SK-N-SH (cell line): Measurements from ENCODE around the gene VSTM1. TPM values are rescaled to one million over a fixed set of nuclear protein-coding genes. Genes with fewer than 3 reads are reported as not detected.

ENCODE experiments used
- CTCF ChIA-PET: fragments of 300-600, 350-600 bp; formaldehyde crosslinking; extraction: SDS; loops from one replicate; lab custom pipeline; 2021; lab: Yijun Ruan, JAX
- POLR2A ChIA-PET: fragments of 350-600 bp; sonication (Branson Sonifier 250); formaldehyde crosslinking; extraction: SDS; loops from one replicate; lab custom pipeline; 2020; ENCODE audit warnings: antibody characterized with exemption, inconsistent platforms; lab: Yijun Ruan, JAX
- DNase-seq: peaks from one replicate; pipeline ENCODE4 v3.0.0; 2012
- H2AFZ ChIP-seq: fragments of 200-600 bp; sonication (generic); 2 replicates; pipeline ENCODE4 v1.8.1; 2016; ENCODE audit warnings: antibody characterized with exemption, mild to moderate bottlenecking, low read depth
- H3F3A ChIP-seq: fragments of 200-600 bp; sonication (generic); replicated peaks from 2 replicates; pipeline ENCODE3; 2016; ENCODE audit warnings: antibody characterized with exemption, mild to moderate bottlenecking; ENCODE audit not compliant: insufficient read depth
- H3K27ac ChIP-seq, 2 experiments: fragments of 200-500 bp in 1 of 2; fragments of 200-600 bp in 1 of 2; sonication (Bioruptor generic) in 1 of 2; sonication (generic), shearing (Covaris generic) in 1 of 2; 2 replicates each; pipeline versions ENCODE4 v1.5.1 to v1.6.1; 2014 to 2016; ENCODE audit warnings: low read depth in 2 of 2, inconsistent platforms in 1 of 2, low read length in 1 of 2, mild to moderate bottlenecking in 1 of 2, mixed read lengths in 1 of 2
- H3K27me3 ChIP-seq: fragments of 200-600 bp; sonication (generic), shearing (Covaris generic); 2 replicates; pipeline ENCODE4 v1.6.1; 2016; ENCODE audit warnings: mixed run types; ENCODE audit not compliant: insufficient read depth
- H3K36me3 ChIP-seq, 2 experiments: fragments of 200-500 bp in 1 of 2; fragments of 200-600 bp in 1 of 2; sonication (Bioruptor generic) in 1 of 2; sonication (generic) in 1 of 2; replicated peaks in 1 of 2; 2 replicates each; pipeline versions ENCODE3 to v1.5.1; 2014 to 2016; ENCODE audit warnings: low read length in 1 of 2, mild to moderate bottlenecking in 1 of 2; ENCODE audit not compliant: insufficient read depth in 2 of 2, control insufficient read depth in 1 of 2
- H3K4me1 ChIP-seq, 2 experiments: fragments of 200-500 bp in 1 of 2; fragments of 200-600 bp in 1 of 2; sonication (Bioruptor generic) in 1 of 2; sonication (generic), shearing (Covaris generic) in 1 of 2; 2 replicates each; pipeline versions ENCODE4 v1.5.1 to v1.6.1; 2014 to 2016; ENCODE audit warnings: low read depth in 1 of 2, low read length in 1 of 2, mixed run types in 1 of 2; ENCODE audit not compliant: insufficient read depth in 2 of 2, control insufficient read depth in 1 of 2
- H3K4me2 ChIP-seq: fragments of 200-600 bp; sonication (generic), shearing (Covaris generic); 2 replicates; pipeline ENCODE4 v1.6.1; 2017; ENCODE audit warnings: mixed run types
- H3K4me3 ChIP-seq, 2 experiments: fragments of 200-500 bp in 1 of 2; fragments of 200-600 bp in 1 of 2; sonication (Bioruptor generic) in 1 of 2; sonication (generic), shearing (Covaris generic) in 1 of 2; 2 replicates each; pipeline versions ENCODE4 v1.5.1 to v1.8.1; 2014 to 2016; ENCODE audit warnings: low read depth in 2 of 2, inconsistent platforms in 1 of 2, low read length in 1 of 2, mild to moderate bottlenecking in 1 of 2, mixed read lengths in 1 of 2, moderate library complexity in 1 of 2
- H3K79me2 ChIP-seq: fragments of 200-600 bp; sonication (generic); 2 replicates; pipeline ENCODE4 v1.8.1; 2017; ENCODE audit warnings: mild to moderate bottlenecking; ENCODE audit not compliant: insufficient read depth
- H3K9ac ChIP-seq: fragments of 200-600 bp; sonication (generic); 2 replicates; pipeline ENCODE4 v1.6.1; 2017; ENCODE audit warnings: mixed run types
- H3K9me2 ChIP-seq: fragments of 200-600 bp; sonication (generic); 2 replicates; pipeline ENCODE4 v1.6.1; 2017; ENCODE audit warnings: mixed run types
- H3K9me3 ChIP-seq: fragments of 200-600 bp; sonication (generic); 2 replicates; pipeline ENCODE4 v1.6.1; 2017; ENCODE audit warnings: mixed run types, mild to moderate bottlenecking, moderate library complexity
- H4K20me1 ChIP-seq: fragments of 200-600 bp; sonication (generic); 2 replicates; pipeline ENCODE4 v1.6.1; 2017; ENCODE audit warnings: mild to moderate bottlenecking, mixed run types; ENCODE audit not compliant: insufficient read depth
- CHD2 ChIP-seq: fragments of 150-350 bp; IDR thresholded peaks from 2 replicates; pipeline ENCODE4 v1.6.1; 2018; ENCODE audit warnings: low read length; ENCODE audit not compliant: partially characterized antibody
- ELF1 ChIP-seq: IDR thresholded peaks from 2 replicates; pipeline ENCODE4 v1.4.0; 2012
- EP300 ChIP-seq, 2 experiments: IDR thresholded peaks; 2 replicates each; pipeline versions ENCODE4 v1.4.0 to v1.6.1; 2012; ENCODE audit warnings: borderline replicate concordance in 1 of 2, low read depth in 1 of 2, low read length in 1 of 2
- FOXJ3 ChIP-seq: sonication (generic); formaldehyde crosslinking; IDR thresholded peaks from 2 replicates; pipeline ENCODE4 v1.5.1; 2020; ENCODE audit warnings: mild to moderate bottlenecking, missing genetic modification reagents
- FOXM1 ChIP-seq: IDR thresholded peaks from 2 replicates; pipeline ENCODE4 v1.4.0; 2012; ENCODE audit warnings: low read depth, mild to moderate bottlenecking
- JUND ChIP-seq: IDR thresholded peaks from 2 replicates; pipeline ENCODE4 v1.4.0; 2012
- MXI1 ChIP-seq: IDR thresholded peaks from 2 replicates; pipeline ENCODE4 v1.6.1; 2012; ENCODE audit warnings: mild to moderate bottlenecking, low read depth, low read length, improper control_type of control experiment
- RCOR1 ChIP-seq: fragments of 150-350 bp; IDR thresholded peaks from 2 replicates; pipeline ENCODE4 v1.6.1; 2017; ENCODE audit warnings: antibody characterized with exemption, low read length
- RFX5 ChIP-seq: IDR thresholded peaks from 2 replicates; pipeline ENCODE4 v1.6.1; 2012; ENCODE audit warnings: mild to moderate bottlenecking, improper control_type of control experiment, low read length
- RXRA ChIP-seq: IDR thresholded peaks from 2 replicates; pipeline ENCODE4 v1.4.0; 2012; ENCODE audit warnings: low read depth, mild to moderate bottlenecking, borderline replicate concordance
- TCF12 ChIP-seq: IDR thresholded peaks from 2 replicates; pipeline ENCODE4 v1.4.0; 2012
- YY1 ChIP-seq: IDR thresholded peaks from 2 replicates; pipeline ENCODE4 v1.4.0; 2012; ENCODE audit warnings: low read depth, mild to moderate bottlenecking
- WGBS: methylation state at CpG from one replicate; pipeline ENCODE4 v1.1.6; 2017; ENCODE audit warnings: low lambda C conversion rate; 5-methylcytosine and 5-hydroxymethylcytosine counted together
- polyA plus RNA-seq, 3 experiments: library from polyadenylated mRNA; depleted of rRNA; stranded (reverse); fragments of >200 nt; gene quantifications; 2 replicates each; pipeline ENCODE4 v1.2.3, GENCODE V29; 2012
- TF ChIP-seq, protein P1 (sequence below): IDR thresholded peaks from 2 replicates; pipeline ENCODE4 v1.6.1; 2012; ENCODE audit warnings: mild to moderate bottlenecking, low read depth, low read length, moderate library complexity
- TF ChIP-seq, protein P2 (sequence below): fragments of 150-350 bp; IDR thresholded peaks from 2 replicates; pipeline ENCODE4 v1.6.1; 2017; ENCODE audit warnings: antibody characterized with exemption, low read length, low read depth, borderline replicate concordance
- TF ChIP-seq, protein P3 (sequence below): fragments of 200-600 bp; sonication (generic); IDR thresholded peaks from 2 replicates; pipeline ENCODE4 v1.6.1; 2017; ENCODE audit warnings: antibody characterized with exemption, mild to moderate bottlenecking, moderate library complexity
- TF ChIP-seq, protein P4 (sequence below): IDR thresholded peaks from 2 replicates; pipeline ENCODE4 v1.4.0; 2012; ENCODE audit warnings: low read depth, borderline replicate concordance
- TF ChIP-seq, protein P5 (sequence below): fragments of 150-350 bp; IDR thresholded peaks from 2 replicates; pipeline ENCODE4 v1.6.1; 2016; ENCODE audit warnings: mild to moderate bottlenecking, low read depth, low read length
- TF ChIP-seq, protein P6 (sequence below): IDR thresholded peaks from 2 replicates; pipeline ENCODE4; 2012
- TF ChIP-seq, protein P7 (sequence below): IDR thresholded peaks from 2 replicates; pipeline ENCODE4 v1.4.0; 2012; ENCODE audit warnings: low read depth

Gene VSTM1
- polyA plus RNA-seq, 1 of the 3 experiments (the other 2 are of a cell fraction): 0.10 TPM

DNA sequence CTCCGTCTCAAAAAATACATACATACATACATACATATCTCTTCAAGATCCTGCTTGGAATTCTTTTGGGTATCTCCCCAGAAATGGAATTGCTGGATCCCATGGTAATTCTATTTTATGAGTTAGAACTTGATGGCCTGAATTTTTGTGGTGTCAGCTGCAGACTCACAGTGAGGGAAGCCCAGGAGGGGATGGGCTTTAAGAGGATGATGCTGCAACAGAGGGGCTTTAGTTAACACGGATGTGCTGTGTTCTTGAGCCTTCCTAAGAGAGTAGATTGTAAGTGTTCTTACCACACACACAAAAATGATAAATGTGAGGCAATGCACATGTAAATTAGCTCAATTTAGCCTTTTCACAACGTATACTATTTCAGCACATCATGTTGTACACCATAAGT lies 40.5 kb downstream of the VSTM1 start:
- CTCF ChIA-PET: interaction anchor here (0.6 to 7.2 kb wide), 44 partner anchors 8 to 591 kb away, joined by 3 to 128 read pairs (median 5); partner anchors contain the start of gene CACNG7
- H3K4me1 ChIP-seq: peaks cover 0 to 8% of the 10 kb centered on the region in 2 experiments; a peak in 1 of 4 replicates
- peaks cover 17% of the 10 kb centered on the region for H3F3A ChIP-seq
- H3K9me2 ChIP-seq: no peaks in the 10 kb centered on the region
- H2AFZ ChIP-seq: no peak overlapping the region; the same call in 1 of the 2 replicates
- TF ChIP-seq, protein P1, sequence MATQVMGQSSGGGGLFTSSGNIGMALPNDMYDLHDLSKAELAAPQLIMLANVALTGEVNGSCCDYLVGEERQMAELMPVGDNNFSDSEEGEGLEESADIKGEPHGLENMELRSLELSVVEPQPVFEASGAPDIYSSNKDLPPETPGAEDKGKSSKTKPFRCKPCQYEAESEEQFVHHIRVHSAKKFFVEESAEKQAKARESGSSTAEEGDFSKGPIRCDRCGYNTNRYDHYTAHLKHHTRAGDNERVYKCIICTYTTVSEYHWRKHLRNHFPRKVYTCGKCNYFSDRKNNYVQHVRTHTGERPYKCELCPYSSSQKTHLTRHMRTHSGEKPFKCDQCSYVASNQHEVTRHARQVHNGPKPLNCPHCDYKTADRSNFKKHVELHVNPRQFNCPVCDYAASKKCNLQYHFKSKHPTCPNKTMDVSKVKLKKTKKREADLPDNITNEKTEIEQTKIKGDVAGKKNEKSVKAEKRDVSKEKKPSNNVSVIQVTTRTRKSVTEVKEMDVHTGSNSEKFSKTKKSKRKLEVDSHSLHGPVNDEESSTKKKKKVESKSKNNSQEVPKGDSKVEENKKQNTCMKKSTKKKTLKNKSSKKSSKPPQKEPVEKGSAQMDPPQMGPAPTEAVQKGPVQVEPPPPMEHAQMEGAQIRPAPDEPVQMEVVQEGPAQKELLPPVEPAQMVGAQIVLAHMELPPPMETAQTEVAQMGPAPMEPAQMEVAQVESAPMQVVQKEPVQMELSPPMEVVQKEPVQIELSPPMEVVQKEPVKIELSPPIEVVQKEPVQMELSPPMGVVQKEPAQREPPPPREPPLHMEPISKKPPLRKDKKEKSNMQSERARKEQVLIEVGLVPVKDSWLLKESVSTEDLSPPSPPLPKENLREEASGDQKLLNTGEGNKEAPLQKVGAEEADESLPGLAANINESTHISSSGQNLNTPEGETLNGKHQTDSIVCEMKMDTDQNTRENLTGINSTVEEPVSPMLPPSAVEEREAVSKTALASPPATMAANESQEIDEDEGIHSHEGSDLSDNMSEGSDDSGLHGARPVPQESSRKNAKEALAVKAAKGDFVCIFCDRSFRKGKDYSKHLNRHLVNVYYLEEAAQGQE: no peak
- TF ChIP-seq RFX5 (no peak), YY1 (no peak), EP300 (IDR thresholded peaks at IDR 0.05; ENCODE audit: borderline replicate concordance in 1 of 2, low read depth in 1 of 2, low read length in 1 of 2) (no peak), ELF1 (no peak), TCF12 (no peak), RXRA (no peak), FOXJ3 (no peak), JUND (no peak), FOXM1 (no peak), RCOR1 (no peak), CHD2 (no peak), MXI1 (no peak)
- TF ChIP-seq, protein P2, sequence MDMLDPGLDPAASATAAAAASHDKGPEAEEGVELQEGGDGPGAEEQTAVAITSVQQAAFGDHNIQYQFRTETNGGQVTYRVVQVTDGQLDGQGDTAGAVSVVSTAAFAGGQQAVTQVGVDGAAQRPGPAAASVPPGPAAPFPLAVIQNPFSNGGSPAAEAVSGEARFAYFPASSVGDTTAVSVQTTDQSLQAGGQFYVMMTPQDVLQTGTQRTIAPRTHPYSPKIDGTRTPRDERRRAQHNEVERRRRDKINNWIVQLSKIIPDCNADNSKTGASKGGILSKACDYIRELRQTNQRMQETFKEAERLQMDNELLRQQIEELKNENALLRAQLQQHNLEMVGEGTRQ: no peak
- TF ChIP-seq, protein P3, sequence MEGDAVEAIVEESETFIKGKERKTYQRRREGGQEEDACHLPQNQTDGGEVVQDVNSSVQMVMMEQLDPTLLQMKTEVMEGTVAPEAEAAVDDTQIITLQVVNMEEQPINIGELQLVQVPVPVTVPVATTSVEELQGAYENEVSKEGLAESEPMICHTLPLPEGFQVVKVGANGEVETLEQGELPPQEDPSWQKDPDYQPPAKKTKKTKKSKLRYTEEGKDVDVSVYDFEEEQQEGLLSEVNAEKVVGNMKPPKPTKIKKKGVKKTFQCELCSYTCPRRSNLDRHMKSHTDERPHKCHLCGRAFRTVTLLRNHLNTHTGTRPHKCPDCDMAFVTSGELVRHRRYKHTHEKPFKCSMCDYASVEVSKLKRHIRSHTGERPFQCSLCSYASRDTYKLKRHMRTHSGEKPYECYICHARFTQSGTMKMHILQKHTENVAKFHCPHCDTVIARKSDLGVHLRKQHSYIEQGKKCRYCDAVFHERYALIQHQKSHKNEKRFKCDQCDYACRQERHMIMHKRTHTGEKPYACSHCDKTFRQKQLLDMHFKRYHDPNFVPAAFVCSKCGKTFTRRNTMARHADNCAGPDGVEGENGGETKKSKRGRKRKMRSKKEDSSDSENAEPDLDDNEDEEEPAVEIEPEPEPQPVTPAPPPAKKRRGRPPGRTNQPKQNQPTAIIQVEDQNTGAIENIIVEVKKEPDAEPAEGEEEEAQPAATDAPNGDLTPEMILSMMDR: no peak
- TF ChIP-seq, protein P4, sequence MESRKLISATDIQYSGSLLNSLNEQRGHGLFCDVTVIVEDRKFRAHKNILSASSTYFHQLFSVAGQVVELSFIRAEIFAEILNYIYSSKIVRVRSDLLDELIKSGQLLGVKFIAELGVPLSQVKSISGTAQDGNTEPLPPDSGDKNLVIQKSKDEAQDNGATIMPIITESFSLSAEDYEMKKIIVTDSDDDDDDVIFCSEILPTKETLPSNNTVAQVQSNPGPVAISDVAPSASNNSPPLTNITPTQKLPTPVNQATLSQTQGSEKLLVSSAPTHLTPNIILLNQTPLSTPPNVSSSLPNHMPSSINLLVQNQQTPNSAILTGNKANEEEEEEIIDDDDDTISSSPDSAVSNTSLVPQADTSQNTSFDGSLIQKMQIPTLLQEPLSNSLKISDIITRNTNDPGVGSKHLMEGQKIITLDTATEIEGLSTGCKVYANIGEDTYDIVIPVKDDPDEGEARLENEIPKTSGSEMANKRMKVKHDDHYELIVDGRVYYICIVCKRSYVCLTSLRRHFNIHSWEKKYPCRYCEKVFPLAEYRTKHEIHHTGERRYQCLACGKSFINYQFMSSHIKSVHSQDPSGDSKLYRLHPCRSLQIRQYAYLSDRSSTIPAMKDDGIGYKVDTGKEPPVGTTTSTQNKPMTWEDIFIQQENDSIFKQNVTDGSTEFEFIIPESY: no peak
- TF ChIP-seq, protein P5, sequence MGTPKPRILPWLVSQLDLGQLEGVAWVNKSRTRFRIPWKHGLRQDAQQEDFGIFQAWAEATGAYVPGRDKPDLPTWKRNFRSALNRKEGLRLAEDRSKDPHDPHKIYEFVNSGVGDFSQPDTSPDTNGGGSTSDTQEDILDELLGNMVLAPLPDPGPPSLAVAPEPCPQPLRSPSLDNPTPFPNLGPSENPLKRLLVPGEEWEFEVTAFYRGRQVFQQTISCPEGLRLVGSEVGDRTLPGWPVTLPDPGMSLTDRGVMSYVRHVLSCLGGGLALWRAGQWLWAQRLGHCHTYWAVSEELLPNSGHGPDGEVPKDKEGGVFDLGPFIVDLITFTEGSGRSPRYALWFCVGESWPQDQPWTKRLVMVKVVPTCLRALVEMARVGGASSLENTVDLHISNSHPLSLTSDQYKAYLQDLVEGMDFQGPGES: no peak
- TF ChIP-seq, protein P6, sequence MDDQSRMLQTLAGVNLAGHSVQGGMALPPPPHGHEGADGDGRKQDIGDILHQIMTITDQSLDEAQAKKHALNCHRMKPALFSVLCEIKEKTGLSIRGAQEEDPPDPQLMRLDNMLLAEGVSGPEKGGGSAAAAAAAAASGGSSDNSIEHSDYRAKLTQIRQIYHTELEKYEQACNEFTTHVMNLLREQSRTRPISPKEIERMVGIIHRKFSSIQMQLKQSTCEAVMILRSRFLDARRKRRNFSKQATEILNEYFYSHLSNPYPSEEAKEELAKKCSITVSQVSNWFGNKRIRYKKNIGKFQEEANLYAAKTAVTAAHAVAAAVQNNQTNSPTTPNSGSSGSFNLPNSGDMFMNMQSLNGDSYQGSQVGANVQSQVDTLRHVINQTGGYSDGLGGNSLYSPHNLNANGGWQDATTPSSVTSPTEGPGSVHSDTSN: no peak
- TF ChIP-seq, protein P7, sequence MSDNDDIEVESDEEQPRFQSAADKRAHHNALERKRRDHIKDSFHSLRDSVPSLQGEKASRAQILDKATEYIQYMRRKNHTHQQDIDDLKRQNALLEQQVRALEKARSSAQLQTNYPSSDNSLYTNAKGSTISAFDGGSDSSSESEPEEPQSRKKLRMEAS: no peak
- TF ChIP-seq, all 33 proteins: peak for 0
- Histone ChIP-seq H3K4me3 (no peak overlapping the region), H3K9ac (no peak overlapping the region), H4K20me1 (no peaks in the 10 kb centered on the region), H3K79me2 (no peaks in the 10 kb centered on the region), H3K9me3 (no peaks in the 10 kb centered on the region), H3K27ac (no peak overlapping the region), H3K4me2 (no peak overlapping the region), H3K27me3 (no peaks in the 10 kb centered on the region), H3K36me3 (no peaks in the 10 kb centered on the region)
- no peak for DNase-seq
- POLR2A ChIA-PET: no interaction called here
- WGBS: 28% methylated on average over 3 of the region's 3 CpGs
